Hematopoietic multipotent progenitor cell treated with erythropoietin and hydrocortisone succinate and interleukin-3 and kit ligand, for 17 days (in vitro differentiated cells): ENCODE measurements around the gene TSHZ1.
A peak's percentile ranks its signal among the peaks of the same experiment; 100 is the strongest.

ENCODE experiments used
- DNase-seq: peaks from one replicate; pipeline ENCODE4 v3.0.0-alpha.2; 2015; ENCODE audit warnings: low spot score

Gene TSHZ1

DNA sequence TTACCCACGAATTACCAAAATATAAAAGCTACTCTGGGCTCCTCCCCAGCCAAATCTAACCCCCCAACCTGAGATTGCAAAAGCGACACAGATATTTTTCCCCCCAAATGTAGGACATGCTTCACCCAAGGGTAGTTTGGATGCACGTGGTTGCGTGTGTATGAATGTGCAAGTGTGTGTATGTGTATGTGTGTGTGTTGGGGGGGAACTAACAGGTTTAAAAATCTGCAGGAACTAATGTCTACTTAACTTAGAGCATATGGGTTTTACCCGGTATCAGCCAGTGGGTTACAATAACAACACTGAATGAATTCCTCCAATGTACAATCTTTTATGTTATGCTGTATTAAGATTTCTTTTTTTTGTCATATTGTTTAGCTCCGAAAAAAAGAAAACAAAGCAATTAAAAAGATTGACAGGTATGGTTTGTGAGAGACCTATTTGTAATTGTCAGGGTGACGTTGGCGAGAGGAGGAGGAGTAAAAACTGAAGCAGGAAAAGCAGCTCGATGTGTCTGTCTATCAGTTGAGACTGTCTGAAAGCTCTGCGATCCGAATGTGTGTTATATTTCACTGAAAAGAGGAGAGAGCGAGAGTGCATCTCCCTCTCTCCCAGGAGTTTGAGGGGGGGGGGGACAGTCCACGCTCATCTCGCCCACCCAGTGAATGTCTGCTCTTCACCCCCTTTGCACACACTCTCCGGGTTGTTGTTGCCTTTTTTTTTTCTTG, at the start of gene TSHZ1:
TSHZ1 (plus strand) TSS at position 524 of the 728 bp plus-strand sequence. CDS start 1,080 bp downstream, outside the sequence.
- DNase-seq = peak; percentile 20

DNA sequence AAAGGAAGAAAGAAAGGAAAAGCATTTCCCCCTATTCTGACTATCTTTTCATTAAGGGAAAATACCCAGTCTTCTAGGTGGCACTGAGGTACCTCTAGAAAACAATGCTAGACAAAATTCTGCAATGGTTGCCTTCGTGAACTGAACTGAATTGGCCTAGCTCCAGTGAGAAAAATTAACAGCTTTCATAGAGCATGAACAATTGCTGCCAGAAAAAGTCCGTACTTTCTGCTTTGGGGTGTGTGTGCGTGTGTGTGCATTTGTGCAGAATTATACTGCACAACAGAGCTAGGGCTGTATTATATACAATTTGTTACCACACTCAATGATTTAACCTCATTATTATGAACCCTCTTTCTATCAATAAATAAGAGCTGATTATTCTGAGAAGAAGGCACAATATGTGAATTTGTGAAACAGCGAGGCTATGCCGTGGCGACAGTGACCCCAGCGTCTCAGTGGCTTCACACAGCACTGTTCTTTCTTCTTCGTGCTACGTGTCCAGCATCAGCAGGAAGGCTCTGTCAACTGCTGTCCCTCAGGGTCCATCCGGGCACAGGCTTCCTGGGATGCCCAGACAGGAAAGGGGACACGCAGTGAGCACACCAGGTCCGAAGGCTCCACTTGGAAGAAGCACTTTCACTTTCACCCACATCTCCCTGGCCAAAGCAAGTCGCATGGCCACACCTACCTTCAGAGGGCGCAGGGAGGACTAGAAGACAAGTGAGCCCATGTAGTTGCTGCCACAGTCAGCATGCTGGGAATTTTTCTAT, 49.2 kb upstream of the TSHZ1 start:
- peak; percentile 35 for DNase-seq

GRCh38 chr18:75162467-75162866, 48.1 kb upstream of the TSHZ1 start:
- no peak for DNase-seq

- no peak for DNase-seq
These were observed 47.6 kb upstream of the TSHZ1 start for GRCh38 chr18:75162978-75163377.

- no peak for DNase-seq
These were observed 46.9 kb upstream of the TSHZ1 start for GRCh38 chr18:75163736-75164135.

GRCh38 chr18:75164479-75164878, 46.1 kb upstream of the TSHZ1 start:
- no peak for DNase-seq

DNA sequence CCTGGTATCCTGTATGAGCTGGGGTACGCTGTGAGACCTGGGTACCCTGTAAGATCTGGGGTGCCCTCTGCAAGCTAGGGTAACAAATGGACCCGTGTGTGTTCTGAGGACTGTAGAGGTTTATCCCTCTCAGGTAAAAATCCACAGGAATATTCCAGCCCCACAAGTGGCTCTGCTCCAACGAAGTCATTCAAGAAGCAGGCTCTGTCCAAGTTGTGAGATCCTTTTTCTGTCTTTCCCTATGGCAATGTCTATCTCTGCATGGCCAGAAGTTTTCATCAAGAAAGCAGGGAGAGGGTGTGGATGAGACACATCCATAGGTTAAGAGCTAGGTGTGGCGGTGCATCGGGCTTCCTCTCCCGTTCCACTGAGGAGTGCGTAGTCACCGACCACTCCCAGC, 44.7 kb upstream of the TSHZ1 start:
- DNase-seq = no peak

DNA sequence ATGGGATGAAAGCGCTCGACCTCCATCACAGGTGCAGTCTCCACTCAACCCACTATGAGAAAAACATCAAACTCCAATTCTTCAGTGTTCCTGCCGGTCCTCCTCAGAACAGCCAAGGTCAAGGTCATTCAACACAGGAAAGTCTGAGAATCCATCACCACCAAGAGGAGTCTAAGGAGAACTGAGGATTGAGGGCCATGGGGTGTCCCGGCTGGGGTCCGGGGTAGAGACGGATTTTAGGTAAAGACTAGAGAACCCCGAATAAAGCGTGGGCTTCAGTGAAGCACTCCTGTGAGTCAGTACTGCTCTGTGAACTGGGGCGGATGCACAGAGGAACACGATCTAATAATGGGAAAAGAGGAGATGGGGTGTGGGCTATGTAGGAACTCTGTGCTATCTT, 43.5 kb upstream of the TSHZ1 start:
- DNase-seq = no peak

- DNase-seq = no peak
These were observed 42.6 kb upstream of the TSHZ1 start for GRCh38 chr18:75167759-75168618.

GRCh38 chr18:75168619-75169018, 42.0 kb upstream of the TSHZ1 start:
- no peak for DNase-seq

- DNase-seq = no peak
These were observed 41.2 kb upstream of the TSHZ1 start for GRCh38 chr18:75169411-75169810.

- no peak for DNase-seq
These were observed 40.4 kb upstream of the TSHZ1 start for GRCh38 chr18:75170022-75170789.

- DNase-seq = no peak
These were observed 39.7 kb upstream of the TSHZ1 start for GRCh38 chr18:75170916-75171315.

- DNase-seq = no peak
These were observed 38.1 kb upstream of the TSHZ1 start for GRCh38 chr18:75172299-75173124.

DNA sequence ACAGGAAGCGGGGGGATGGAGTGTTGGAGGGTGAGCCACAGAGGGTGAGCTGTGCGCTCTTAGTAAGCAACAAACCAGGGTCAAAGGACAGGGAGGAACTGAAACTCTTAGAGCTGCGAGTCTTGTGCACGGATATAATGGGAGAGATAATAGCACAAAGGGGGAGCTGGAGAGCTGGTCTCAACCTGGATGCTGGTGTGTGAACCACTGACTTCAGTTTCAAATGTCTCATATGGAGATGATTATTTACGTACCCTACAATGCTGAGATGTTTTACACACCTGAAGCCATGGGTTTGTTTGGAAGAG, 37.5 kb upstream of the TSHZ1 start:
- DNase-seq = no peak

GRCh38 chr18:75173738-75174137, 36.9 kb upstream of the TSHZ1 start:
- no peak for DNase-seq

DNA sequence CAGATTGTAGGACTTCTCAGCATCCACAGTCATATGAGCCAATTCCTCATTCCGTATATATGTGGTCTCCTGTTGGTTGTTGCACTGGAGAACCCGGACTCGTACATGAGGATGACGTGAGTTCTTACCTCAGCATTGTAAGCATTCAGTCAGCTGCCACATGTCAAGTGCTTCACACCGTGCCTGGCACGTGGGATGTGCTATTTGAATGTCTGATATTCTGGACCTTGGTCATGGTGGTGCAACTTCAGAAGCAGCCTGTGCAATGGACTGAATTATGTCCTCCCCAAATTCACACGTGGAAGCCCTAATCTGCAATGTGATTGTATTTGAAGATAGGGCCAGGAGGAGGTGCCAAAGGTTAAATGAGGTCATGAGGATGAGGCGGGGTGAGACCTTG, 33.7 kb upstream of the TSHZ1 start:
- no peak for DNase-seq

DNA sequence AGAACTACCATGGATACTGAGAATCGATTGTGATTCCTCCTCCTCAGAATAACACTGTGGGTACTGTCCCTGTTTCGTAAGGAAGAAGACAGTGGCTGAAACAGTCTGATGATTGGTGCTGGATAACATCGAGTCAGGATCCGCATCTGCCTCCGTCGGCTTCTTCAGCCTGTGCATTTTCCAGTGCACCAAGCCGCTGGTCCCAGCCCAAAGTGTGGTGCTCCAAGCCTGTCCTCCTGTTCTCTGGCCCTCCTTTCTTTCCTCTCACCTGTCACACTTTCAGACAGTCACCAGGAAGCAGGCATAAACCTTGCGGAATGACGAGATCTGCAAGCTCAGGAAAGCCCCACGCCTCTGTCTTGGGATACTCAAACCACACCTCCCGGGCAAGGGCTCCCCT, 32.2 kb upstream of the TSHZ1 start:
- DNase-seq = no peak

GRCh38 chr18:75179819-75180600, 30.6 kb upstream of the TSHZ1 start:
- no peak for DNase-seq

DNA sequence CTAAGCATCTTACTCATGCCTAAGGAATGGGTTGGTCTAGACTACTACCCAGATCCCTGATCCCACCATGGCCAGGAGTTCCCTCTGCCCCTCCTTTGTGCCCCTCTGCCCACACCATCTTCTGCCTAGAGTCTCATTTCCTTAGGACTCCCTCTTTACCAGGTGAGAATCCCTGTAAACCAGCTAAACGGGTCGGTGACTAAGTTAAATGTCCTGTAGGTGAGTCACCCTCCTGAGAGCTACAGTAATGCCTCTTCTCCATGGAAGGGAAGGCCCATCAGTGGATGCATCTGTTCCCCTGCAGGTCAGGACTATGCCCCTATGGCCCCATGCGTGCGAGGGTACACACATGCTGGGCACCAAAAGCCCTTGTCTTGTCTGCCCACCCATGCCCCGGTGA, 27.1 kb upstream of the TSHZ1 start:
- DNase-seq = no peak
